HG03521 (cell line): Measurements from ENCODE around the gene KLHL4.
"Not testable (repeated sequence)": the region's sequence is repeated elsewhere in the genome, so short reads cannot be mapped to it uniquely, and the experiment has no call there.

Source experiments
- ATAC-seq: cut with Tn5 transposase; IDR thresholded peaks from one replicate; pipeline ENCODE4 v1.9.1; 2021; ENCODE audit warnings: mild to moderate bottlenecking, moderate library complexity; ENCODE audit not compliant: unreplicated experiment

The KLHL4 gene

GRCh38 chrX:87661761-87662160 lies 144.2 kb downstream of the KLHL4 start:
- no peak for ATAC-seq

DNA sequence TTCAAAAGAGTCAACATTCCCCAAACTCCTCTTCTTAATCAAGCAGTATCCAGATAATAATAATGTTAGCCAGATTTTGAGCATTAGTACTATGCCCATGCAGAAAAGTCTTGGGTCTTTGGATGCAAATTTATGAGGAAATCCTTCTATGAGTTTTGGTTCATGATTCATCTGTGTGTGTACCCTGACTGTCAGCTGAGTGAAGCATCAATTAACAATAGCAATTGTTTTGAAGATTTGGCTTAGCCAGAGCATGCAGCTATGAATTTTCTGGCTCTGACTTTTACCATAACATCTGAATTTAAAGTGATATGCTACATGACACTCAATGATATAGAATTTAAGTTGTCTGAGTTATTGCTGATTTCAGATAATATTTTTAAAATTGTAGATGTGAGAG lies 145.8 kb downstream of the KLHL4 start:
- no peak for ATAC-seq

DNA sequence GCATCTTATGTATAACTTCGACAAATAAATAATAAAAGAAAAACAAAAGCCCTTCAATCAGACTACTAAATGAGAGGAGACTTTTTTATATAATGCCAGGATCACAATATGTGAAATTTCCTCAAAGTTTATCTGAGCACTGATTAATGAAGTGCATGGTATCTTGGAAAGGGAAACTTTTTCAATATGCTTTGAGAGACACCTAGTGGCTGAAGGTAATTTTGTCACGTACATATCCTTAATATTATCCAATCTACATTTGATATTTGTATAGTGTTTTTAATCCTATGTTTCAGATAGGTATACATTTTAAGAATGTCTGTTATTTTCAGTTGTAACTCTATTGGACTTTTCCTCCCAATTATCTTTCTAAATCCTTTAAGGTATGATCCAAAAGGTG lies 146.8 kb downstream of the KLHL4 start:
- no peak for ATAC-seq

DNA sequence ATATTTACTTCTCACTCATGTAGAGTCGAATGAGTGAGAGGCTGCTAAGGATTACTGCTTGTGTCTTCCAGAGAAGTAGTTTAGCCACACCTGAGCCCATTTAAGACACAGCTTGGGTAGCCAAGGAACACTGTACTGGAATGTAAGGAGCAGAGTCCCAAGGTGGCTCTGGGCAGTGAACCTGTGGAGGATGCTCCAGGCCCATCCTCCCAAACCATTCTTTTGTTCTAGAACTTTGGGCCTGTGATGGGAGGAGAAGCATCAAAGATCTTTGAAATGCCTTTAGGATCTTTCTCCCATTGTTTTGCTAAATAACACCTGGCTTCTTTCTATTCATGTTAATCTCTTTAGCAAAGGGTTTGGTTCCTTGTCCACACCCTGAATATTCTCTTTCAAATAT lies 162.2 kb downstream of the KLHL4 start:
- no peak for ATAC-seq

- no peak for ATAC-seq
These were observed 170.1 kb downstream of the KLHL4 start for GRCh38 chrX:87687703-87688102.

DNA sequence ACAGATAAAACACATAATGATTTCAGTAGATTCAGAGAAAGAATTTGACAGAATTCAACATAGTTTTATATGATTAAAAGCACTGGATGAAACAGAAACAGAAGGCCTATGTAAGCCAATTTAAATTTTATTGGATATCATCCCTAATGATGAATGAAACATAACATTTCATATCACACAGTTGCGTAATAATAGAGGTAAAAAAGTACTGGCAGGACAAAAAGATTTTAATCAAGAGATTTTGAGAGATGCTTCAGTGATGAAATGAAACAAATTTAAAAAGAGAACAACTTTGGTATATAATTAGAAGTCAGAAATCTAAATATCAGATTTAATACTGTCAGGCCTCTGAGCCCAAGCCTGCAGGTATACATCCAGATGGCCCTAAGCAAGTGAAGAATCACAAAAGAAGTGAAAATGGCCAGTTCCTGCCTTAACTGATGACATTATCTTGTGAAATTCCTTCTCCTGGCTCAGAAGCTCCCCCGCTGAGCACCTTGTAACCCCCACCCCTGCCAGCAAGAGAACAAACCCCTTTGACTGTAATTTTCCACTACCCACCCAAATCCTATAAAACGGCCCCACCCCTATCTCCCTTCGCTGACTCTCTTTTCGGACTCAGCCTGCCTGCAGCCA lies 170.6 kb downstream of the KLHL4 start:
- not testable (repeated sequence) for ATAC-seq

GRCh38 chrX:87689218-87689617 lies 171.6 kb downstream of the KLHL4 start:
- ATAC-seq = not testable (repeated sequence)

DNA sequence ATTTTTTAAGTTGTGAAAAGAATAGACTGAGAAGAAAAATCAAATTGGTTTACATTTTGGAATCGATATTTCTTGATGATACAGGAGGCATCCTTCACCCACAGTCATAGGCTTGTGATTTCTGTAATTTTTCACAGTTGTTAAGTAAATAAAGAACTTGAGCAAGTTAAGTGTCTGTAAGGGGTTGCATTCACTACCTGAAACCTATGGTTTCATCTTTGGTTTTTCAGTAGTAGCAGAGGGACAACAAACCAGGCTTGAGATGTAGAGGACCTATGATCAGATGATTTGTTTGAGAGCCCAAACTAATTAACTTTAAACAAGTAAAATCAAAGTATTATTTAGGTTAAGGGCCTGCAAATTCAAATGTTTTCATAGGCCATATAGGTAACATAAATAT lies 175.6 kb downstream of the KLHL4 start:
- no peak for ATAC-seq

GRCh38 chrX:87697409-87697808 lies 179.8 kb downstream of the KLHL4 start:
- ATAC-seq = no peak

GRCh38 chrX:87702795-87703194 lies 185.2 kb downstream of the KLHL4 start:
- ATAC-seq = no peak

- ATAC-seq = not testable (repeated sequence)
These were observed 185.9 kb downstream of the KLHL4 start for GRCh38 chrX:87703469-87703868.

DNA sequence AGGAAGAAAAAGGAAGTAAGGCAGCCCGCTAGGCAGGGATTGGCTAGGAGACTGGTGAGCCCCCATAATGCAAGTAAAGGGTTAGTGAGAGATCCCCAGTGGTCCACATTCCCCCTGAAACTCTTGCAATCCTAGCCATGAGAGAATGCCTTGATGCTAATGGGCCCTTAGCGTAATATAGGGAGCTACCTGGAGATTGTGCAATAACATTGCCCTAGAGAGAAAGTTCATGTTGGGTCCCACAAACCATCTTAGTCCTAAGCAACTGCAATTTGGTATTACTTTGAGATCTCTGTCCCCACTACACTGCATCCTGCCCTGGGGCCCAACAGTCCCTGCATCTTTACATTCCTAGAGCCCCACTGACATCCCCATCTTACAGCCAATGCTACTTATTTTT lies 188.5 kb downstream of the KLHL4 start:
- no peak for ATAC-seq

DNA sequence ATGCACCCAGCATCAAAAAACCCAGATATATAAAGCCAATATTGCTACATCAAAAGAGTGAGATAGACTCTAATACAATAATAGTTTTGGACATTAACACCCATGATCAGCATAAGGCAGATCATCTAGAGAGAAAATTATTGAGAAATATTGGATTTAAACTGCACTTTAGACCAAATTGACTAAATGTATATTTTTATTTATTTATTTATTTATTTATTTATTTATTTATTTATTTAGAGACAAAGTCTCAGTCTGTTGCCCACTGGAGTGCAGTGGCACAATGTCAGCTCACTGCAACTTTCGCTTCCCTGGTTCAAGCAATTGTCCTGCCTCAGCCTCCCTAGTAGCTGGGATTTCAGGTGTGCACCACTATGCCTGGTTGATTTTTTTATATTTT lies 193.0 kb downstream of the KLHL4 start:
- ATAC-seq = no peak
